Adrenal gland (tissue), 5 donors: ENCODE measurements around the gene CDKN1A.

Experiments
- POLR2A ChIP-seq, 2 donors: fragments of 450-650 bp; IDR thresholded peaks; one replicate each; pipeline ENCODE4 v1.6.1; 2017; ENCODE audit warnings: antibody characterized with exemption in 2 of 2, mild to moderate bottlenecking in 2 of 2, moderate library complexity in 1 of 2
- TF ChIP-seq, protein P1 (sequence below), 6 experiments: fragments of 450-650 bp in 4 of 6; fragments of 200-600 bp in 2 of 6; sonication (generic) in 1 of 6; IDR thresholded peaks; 1 replicate in 5 of 6; 2 replicates in 1 of 6; pipeline versions ENCODE4 v1.5.1 to v1.8.0; 2016 to 2021; ENCODE audit warnings: antibody characterized with exemption in 6 of 6, mild to moderate bottlenecking in 2 of 6, moderate library complexity in 1 of 6
- donor health status: DM: no; HTN: no; CAD: no.

DNA sequence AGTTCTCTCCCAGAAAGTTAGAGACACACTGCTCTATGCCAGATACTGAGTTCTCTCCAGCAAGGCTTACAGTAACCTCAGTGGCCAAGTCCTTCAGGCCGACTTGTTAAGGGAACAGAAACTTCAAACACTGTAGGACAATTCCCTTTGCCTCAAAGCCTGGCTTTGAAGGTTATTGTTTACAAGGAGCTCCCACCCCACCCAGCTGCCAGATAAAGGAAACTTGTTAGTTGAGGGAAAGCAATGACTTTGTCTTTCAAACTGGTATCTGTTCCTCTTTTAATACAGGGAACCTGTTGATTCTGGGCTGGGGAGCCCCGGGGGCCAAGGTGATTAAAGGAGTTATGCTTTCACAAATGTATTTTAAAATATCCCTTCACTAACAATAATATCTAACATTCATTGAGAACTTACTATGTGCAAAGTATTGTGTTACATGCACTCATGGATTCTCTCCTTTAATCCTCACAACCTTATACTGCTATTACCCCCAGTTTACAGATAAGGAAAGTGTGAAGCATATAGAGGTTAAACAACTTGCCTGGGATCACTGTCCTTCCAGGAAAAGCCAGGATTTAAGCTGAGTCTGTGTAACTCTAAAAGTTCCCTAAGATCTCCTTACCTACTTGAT is 27.6 kb upstream of the CDKN1A start:
- TF ChIP-seq, protein P1, sequence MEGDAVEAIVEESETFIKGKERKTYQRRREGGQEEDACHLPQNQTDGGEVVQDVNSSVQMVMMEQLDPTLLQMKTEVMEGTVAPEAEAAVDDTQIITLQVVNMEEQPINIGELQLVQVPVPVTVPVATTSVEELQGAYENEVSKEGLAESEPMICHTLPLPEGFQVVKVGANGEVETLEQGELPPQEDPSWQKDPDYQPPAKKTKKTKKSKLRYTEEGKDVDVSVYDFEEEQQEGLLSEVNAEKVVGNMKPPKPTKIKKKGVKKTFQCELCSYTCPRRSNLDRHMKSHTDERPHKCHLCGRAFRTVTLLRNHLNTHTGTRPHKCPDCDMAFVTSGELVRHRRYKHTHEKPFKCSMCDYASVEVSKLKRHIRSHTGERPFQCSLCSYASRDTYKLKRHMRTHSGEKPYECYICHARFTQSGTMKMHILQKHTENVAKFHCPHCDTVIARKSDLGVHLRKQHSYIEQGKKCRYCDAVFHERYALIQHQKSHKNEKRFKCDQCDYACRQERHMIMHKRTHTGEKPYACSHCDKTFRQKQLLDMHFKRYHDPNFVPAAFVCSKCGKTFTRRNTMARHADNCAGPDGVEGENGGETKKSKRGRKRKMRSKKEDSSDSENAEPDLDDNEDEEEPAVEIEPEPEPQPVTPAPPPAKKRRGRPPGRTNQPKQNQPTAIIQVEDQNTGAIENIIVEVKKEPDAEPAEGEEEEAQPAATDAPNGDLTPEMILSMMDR (IDR thresholded peaks at IDR 0.05) = no peak
- TF ChIP-seq POLR2A (IDR thresholded peaks at IDR 0.05) = no peak
